Measurements from ENCODE around the gene GRAP2. TPM values are rescaled to one million over a fixed set of nuclear protein-coding genes. Genes with fewer than 3 reads are reported as not detected.

GRAP2 gene
- polyA plus RNA-seq, 1 donor (not counting 4 experiments of a cell fraction or from before 2014, with no cell fraction given) = not detected

GRCh38 chr22:39925273-39925672, 24.4 kb downstream of the GRAP2 start:
- Histone ChIP-seq H3K9me3 (ENCODE audit: control insufficient read depth, low read depth, low read length) (no peaks in the 10 kb centered on the region), H2AFZ (ENCODE audit: control insufficient read depth, low read length) (no peak overlapping the region), H3K27ac (ENCODE audit: control insufficient read depth, insufficient read depth, low read length) (no peak overlapping the region), H3K79me2 (ENCODE audit: control insufficient read depth, insufficient read depth, low read length) (no peaks in the 10 kb centered on the region), H4K20me1 (ENCODE audit: control insufficient read depth, extremely low read depth, insufficient read depth, low read length) (no peaks in the 10 kb centered on the region), H3K4me2 (ENCODE audit: control insufficient read depth, extremely low read depth, insufficient read depth, low read depth, low read length) (no peak overlapping the region), H3K4me1 (ENCODE audit: control insufficient read depth, extremely low read depth, insufficient read depth, low read length) (peaks cover 14% of the 10 kb centered on the region), H3K9me1 (ENCODE audit: control insufficient read depth, extremely low read depth, insufficient read depth, low read length) (no peaks in the 10 kb centered on the region), H3K36me3 (ENCODE audit: control insufficient read depth in 2 of 2, extremely low read depth in 1 of 2, insufficient read depth in 2 of 2, low read length in 2 of 2) (no peaks in the 10 kb centered on the region), H3K27me3 (ENCODE audit: control insufficient read depth, extremely low read depth, insufficient read depth, low read length) (no peaks in the 10 kb centered on the region), H3K4me3 (ENCODE audit: control insufficient read depth in 2 of 3, extremely low read depth in 1 of 3, insufficient read depth in 2 of 3, low read depth in 1 of 3, low read length in 3 of 3) (no peak overlapping the region), H3K9ac (ENCODE audit: control insufficient read depth, extremely low read depth, insufficient read depth, low read length) (no peak overlapping the region)
- TF ChIP-seq CTCF (optimal IDR thresholded peaks at IDR 0.05 in 1 of 3, IDR thresholded peaks at IDR 0.05 in 1 of 3, conservative IDR thresholded peaks at IDR 0.05 in 1 of 3; ENCODE audit: extremely low read depth in 1 of 3, insufficient read depth in 2 of 3, low read length in 3 of 3) (no peak), EZH2 (IDR thresholded peaks at IDR 0.05; ENCODE audit: low read length) (no peak)
- FAIRE-seq = no peak
- dilution Hi-C loops (cut with MboI; ENCODE audit: extremely low pct_ligation_motif_present, low sequenced_read_pairs) = no loop called here
- DNase-seq (ENCODE audit: low read depth, low spot score) = no peak

- Histone ChIP-seq H3K9me3 (ENCODE audit: control insufficient read depth, low read depth, low read length) (no peaks in the 10 kb centered on the region), H3K27me3 (ENCODE audit: control insufficient read depth, extremely low read depth, insufficient read depth, low read length) (no peaks in the 10 kb centered on the region), H3K79me2 (ENCODE audit: control insufficient read depth, insufficient read depth, low read length) (no peaks in the 10 kb centered on the region), H3K9me1 (ENCODE audit: control insufficient read depth, extremely low read depth, insufficient read depth, low read length) (no peaks in the 10 kb centered on the region), H4K20me1 (ENCODE audit: control insufficient read depth, extremely low read depth, insufficient read depth, low read length) (no peaks in the 10 kb centered on the region), H3K9ac (ENCODE audit: control insufficient read depth, extremely low read depth, insufficient read depth, low read length) (no peak overlapping the region), H2AFZ (ENCODE audit: control insufficient read depth, low read length) (no peak overlapping the region), H3K27ac (ENCODE audit: control insufficient read depth, insufficient read depth, low read length) (no peak overlapping the region), H3K4me1 (ENCODE audit: control insufficient read depth, extremely low read depth, insufficient read depth, low read length) (peaks cover 14% of the 10 kb centered on the region), H3K4me2 (ENCODE audit: control insufficient read depth, extremely low read depth, insufficient read depth, low read depth, low read length) (no peak overlapping the region), H3K4me3 (ENCODE audit: control insufficient read depth in 2 of 3, extremely low read depth in 1 of 3, insufficient read depth in 2 of 3, low read depth in 1 of 3, low read length in 3 of 3) (no peak overlapping the region), H3K36me3 (ENCODE audit: control insufficient read depth in 2 of 2, extremely low read depth in 1 of 2, insufficient read depth in 2 of 2, low read length in 2 of 2) (no peaks in the 10 kb centered on the region)
- TF ChIP-seq EZH2 (IDR thresholded peaks at IDR 0.05; ENCODE audit: low read length) (no peak), CTCF (optimal IDR thresholded peaks at IDR 0.05 in 1 of 3, IDR thresholded peaks at IDR 0.05 in 1 of 3, conservative IDR thresholded peaks at IDR 0.05 in 1 of 3; ENCODE audit: extremely low read depth in 1 of 3, insufficient read depth in 2 of 3, low read length in 3 of 3) (no peak)
- dilution Hi-C loops (cut with MboI; ENCODE audit: extremely low pct_ligation_motif_present, low sequenced_read_pairs) = no loop called here
- FAIRE-seq (no peak), DNase-seq (ENCODE audit: low read depth, low spot score) (no peak)
Measured at GRCh38 chr22:39925909-39926679, 25.2 kb downstream of the GRAP2 start.

All from keratinocyte (primary cell).